GM23338 (cell line): ENCODE measurements around the gene FUT4. TPM values are rescaled to one million over a fixed set of nuclear protein-coding genes. Genes with fewer than 3 reads are reported as not detected.

Source experiments
- ATAC-seq: fragments of 200-7000 bp; cut with Tn5 transposase; 3 replicates; pipeline ENCODE4 v1.9.1; 2020
- DNase-seq: peaks from one replicate; pipeline ENCODE4 v3.0.0-alpha.2; 2015; ENCODE audit warnings: low spot score
- H2AFZ ChIP-seq: fragments of 200-600 bp; sonication (generic); 2 replicates; pipeline ENCODE4 v1.8.0; 2016; ENCODE audit warnings: antibody characterized with exemption, mild to moderate bottlenecking, moderate library complexity
- H3F3A ChIP-seq: fragments of 200-600 bp; sonication (generic); replicated peaks from 2 replicates; pipeline ENCODE4 v1.8.0; 2017; ENCODE audit warnings: antibody characterized with exemption, mixed run types, low read depth
- H3K27ac ChIP-seq: fragments of 200-600 bp; sonication (generic); 2 replicates; pipeline ENCODE4 v1.6.1; 2016; ENCODE audit warnings: low read depth
- H3K27me3 ChIP-seq: fragments of 200-600 bp; sonication (generic); 2 replicates; pipeline ENCODE4 v1.8.0; 2016; ENCODE audit warnings: mild to moderate bottlenecking, mixed run types, moderate library complexity; ENCODE audit not compliant: insufficient read depth
- H3K36me3 ChIP-seq: fragments of 200-600 bp; sonication (generic); 2 replicates; pipeline ENCODE4 v1.8.0; 2016; ENCODE audit warnings: mild to moderate bottlenecking; ENCODE audit not compliant: insufficient read depth
- H3K4me1 ChIP-seq: fragments of 200-600 bp; sonication (generic); 2 replicates; pipeline ENCODE4 v1.8.0; 2016; ENCODE audit warnings: mild to moderate bottlenecking, moderate library complexity; ENCODE audit not compliant: insufficient read depth
- H3K4me2 ChIP-seq: fragments of 200-600 bp; sonication (generic); 2 replicates; pipeline ENCODE4 v1.7.1; 2017; ENCODE audit warnings: mixed run types
- H3K4me3 ChIP-seq: fragments of 200-600 bp; sonication (generic); 2 replicates; pipeline ENCODE4 v1.6.1; 2016; ENCODE audit warnings: mixed run types
- H3K79me2 ChIP-seq: fragments of 200-600 bp; sonication (generic); replicated peaks from 2 replicates; pipeline ENCODE4 v1.8.0; 2017; ENCODE audit warnings: mild to moderate bottlenecking; ENCODE audit not compliant: insufficient read depth
- H3K9me2 ChIP-seq: fragments of 200-600 bp; sonication (generic); 2 replicates; pipeline ENCODE4 v1.8.0; 2017; ENCODE audit not compliant: insufficient read depth
- H4K20me1 ChIP-seq: fragments of 200-600 bp; sonication (generic); replicated peaks from 2 replicates; pipeline ENCODE4 v1.8.0; 2017; ENCODE audit warnings: mild to moderate bottlenecking; ENCODE audit not compliant: insufficient read depth
- H3K27ac Mint-ChIP-seq: 2 replicates; pipeline ENCODE4 v1.8.0; 2020; ENCODE audit warnings: inconsistent platforms, mild to moderate bottlenecking, moderate library complexity, mixed read lengths
- H3K27me3 Mint-ChIP-seq: 3 replicates; pipeline ENCODE4 v1.8.0; 2022; ENCODE audit warnings: low read depth, mild to moderate bottlenecking, moderate library complexity, mixed read lengths, inconsistent platforms; ENCODE audit not compliant: insufficient read depth, poor library complexity
- H3K36me3 Mint-ChIP-seq: 3 replicates; pipeline ENCODE4 v1.8.0; 2021; ENCODE audit warnings: low read depth, mild to moderate bottlenecking, inconsistent platforms, moderate library complexity, mixed read lengths
- H3K4me1 Mint-ChIP-seq: 3 replicates; pipeline ENCODE4 v1.8.0; 2020; ENCODE audit warnings: mild to moderate bottlenecking, inconsistent platforms, mixed read lengths
- H3K4me3 Mint-ChIP-seq: 3 replicates; pipeline ENCODE4 v1.8.0; 2021; ENCODE audit warnings: moderate library complexity, mild to moderate bottlenecking, inconsistent platforms, mixed read lengths
- H3K9me3 Mint-ChIP-seq: 3 replicates; pipeline ENCODE4 v1.8.0; 2020; ENCODE audit warnings: moderate library complexity, mild to moderate bottlenecking, inconsistent platforms, mixed read lengths
- CREB1 ChIP-seq: fragments of 250-450 bp; sonication (Bioruptor Pico); IDR thresholded peaks from 2 replicates; pipeline ENCODE4 v1.5.0; 2020; ENCODE audit warnings: low read depth, mild to moderate bottlenecking, moderate library complexity
- EZH2 ChIP-seq: fragments of 200-600 bp; sonication (generic); IDR thresholded peaks from one replicate; pipeline ENCODE4 v1.8.0; 2017; ENCODE audit warnings: antibody characterized with exemption, mild to moderate bottlenecking, low read depth; ENCODE audit not compliant: unreplicated experiment
- EZH2phosphoT487 ChIP-seq: fragments of 200-600 bp; sonication (generic); IDR thresholded peaks from one replicate; pipeline ENCODE4 v1.8.1; 2018; ENCODE audit warnings: antibody characterized with exemption; ENCODE audit not compliant: unreplicated experiment
- JUNB ChIP-seq: IDR thresholded peaks from one replicate; pipeline ENCODE4 v1.6.1; 2016; ENCODE audit warnings: antibody characterized with exemption; ENCODE audit not compliant: unreplicated experiment
- NANOG ChIP-seq: IDR thresholded peaks from 2 replicates; pipeline ENCODE4 v1.6.1; 2016; ENCODE audit warnings: antibody characterized with exemption, borderline replicate concordance
- POLR2AphosphoS5 ChIP-seq: IDR thresholded peaks from 2 replicates; pipeline ENCODE4 v1.6.1; 2016; ENCODE audit warnings: antibody characterized with exemption, low read depth
- REST ChIP-seq: IDR thresholded peaks from one replicate; pipeline ENCODE4 v1.6.1; 2018; ENCODE audit warnings: antibody characterized with exemption; ENCODE audit not compliant: unreplicated experiment
- STAT1 ChIP-seq: IDR thresholded peaks from one replicate; pipeline ENCODE4 v1.6.1; 2016; ENCODE audit warnings: antibody characterized with exemption; ENCODE audit not compliant: unreplicated experiment
- ZNF114 ChIP-seq: fragments of 250-450 bp; sonication (Bioruptor Pico); IDR thresholded peaks from 2 replicates; pipeline ENCODE4 v1.5.0; 2020; ENCODE audit warnings: mild to moderate bottlenecking, moderate library complexity
- ZNF331 ChIP-seq: fragments of 250-450 bp; sonication (Bioruptor Pico); IDR thresholded peaks from 2 replicates; pipeline ENCODE4 v1.5.0; 2020; ENCODE audit warnings: low read depth, mild to moderate bottlenecking, moderate library complexity
- ZNF462 ChIP-seq: fragments of 250-450 bp; sonication (Bioruptor Pico); IDR thresholded peaks from 2 replicates; pipeline ENCODE4 v1.5.0; 2020; ENCODE audit warnings: mild to moderate bottlenecking, moderate library complexity
- polyA plus RNA-seq: library from polyadenylated mRNA; unstranded; fragments of >200 nt; fragmentation: Nextera tagmentation; extraction: Ambion mirVana; gene quantifications from 2 replicates; pipeline ENCODE4 v1.2.1, GENCODE V29; 2016
- total RNA-seq: library from RNA; depleted of rRNA; stranded (reverse); fragments of >200 nt; shearing (Covaris generic); gene quantifications from 2 replicates; pipeline ENCODE4 v1.2.3, GENCODE V29; 2014
- TF ChIP-seq, protein P1 (sequence below), 2 experiments: fragments of 200-600 bp in 1 of 2; sonication (generic) in 1 of 2; conservative IDR thresholded peaks; 2 replicates each; pipeline versions ENCODE4 v1.5.1 to v1.6.1; 2016 to 2017; ENCODE audit warnings: antibody characterized with exemption in 2 of 2, low read depth in 2 of 2, mild to moderate bottlenecking in 2 of 2, moderate library complexity in 1 of 2
- TF ChIP-seq, protein P2 (sequence below): IDR thresholded peaks from 2 replicates; pipeline ENCODE4 v1.6.1; 2016; ENCODE audit warnings: antibody characterized with exemption

Gene FUT4
- total and polyA plus RNA-seq, 2 experiments from 2014 or later = 2.4 to 7.4 TPM

GRCh38 chr11:94574193-94574961, 30.7 kb downstream of the FUT4 start:
- Histone ChIP-seq H3K27ac (no peak overlapping the region), H3K9me2 (no peaks in the 10 kb centered on the region), H3K4me3 (no peak overlapping the region), H3K36me3 (no peaks in the 10 kb centered on the region), H3K4me2 (no peak overlapping the region), H3F3A (no peaks in the 10 kb centered on the region), H4K20me1 (no peaks in the 10 kb centered on the region; the same call in 1 of the 2 replicates), H3K27me3 (no peaks in the 10 kb centered on the region), H2AFZ (no peak overlapping the region), H3K79me2 (no peaks in the 10 kb centered on the region), H3K4me1 (no peaks in the 10 kb centered on the region)
- no peaks in the 10 kb centered on the region for H3K36me3 Mint-ChIP-seq
- H3K4me1 Mint-ChIP-seq = no peaks in the 10 kb centered on the region
- ATAC-seq (no peak), DNase-seq (no peak)
- no peaks in the 10 kb centered on the region for H3K9me3 Mint-ChIP-seq
- no peak overlapping the region for H3K4me3 Mint-ChIP-seq
- no peak for TF ChIP-seq REST
- TF ChIP-seq NANOG = no peak
- TF ChIP-seq CREB1 (CRISPR knock-in tag) = no peak
- no peak for TF ChIP-seq POLR2AphosphoS5
- no peak for TF ChIP-seq JUNB
- no peak for TF ChIP-seq EZH2
- no peak for TF ChIP-seq EZH2phosphoT487
- TF ChIP-seq, protein P1, sequence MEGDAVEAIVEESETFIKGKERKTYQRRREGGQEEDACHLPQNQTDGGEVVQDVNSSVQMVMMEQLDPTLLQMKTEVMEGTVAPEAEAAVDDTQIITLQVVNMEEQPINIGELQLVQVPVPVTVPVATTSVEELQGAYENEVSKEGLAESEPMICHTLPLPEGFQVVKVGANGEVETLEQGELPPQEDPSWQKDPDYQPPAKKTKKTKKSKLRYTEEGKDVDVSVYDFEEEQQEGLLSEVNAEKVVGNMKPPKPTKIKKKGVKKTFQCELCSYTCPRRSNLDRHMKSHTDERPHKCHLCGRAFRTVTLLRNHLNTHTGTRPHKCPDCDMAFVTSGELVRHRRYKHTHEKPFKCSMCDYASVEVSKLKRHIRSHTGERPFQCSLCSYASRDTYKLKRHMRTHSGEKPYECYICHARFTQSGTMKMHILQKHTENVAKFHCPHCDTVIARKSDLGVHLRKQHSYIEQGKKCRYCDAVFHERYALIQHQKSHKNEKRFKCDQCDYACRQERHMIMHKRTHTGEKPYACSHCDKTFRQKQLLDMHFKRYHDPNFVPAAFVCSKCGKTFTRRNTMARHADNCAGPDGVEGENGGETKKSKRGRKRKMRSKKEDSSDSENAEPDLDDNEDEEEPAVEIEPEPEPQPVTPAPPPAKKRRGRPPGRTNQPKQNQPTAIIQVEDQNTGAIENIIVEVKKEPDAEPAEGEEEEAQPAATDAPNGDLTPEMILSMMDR (conservative IDR thresholded peaks at IDR 0.05; ENCODE audit: low read depth in 2 of 2) = no peak
- no peak for TF ChIP-seq STAT1
- TF ChIP-seq ZNF331 (CRISPR knock-in tag) = no peak
- no peak for TF ChIP-seq ZNF462 (CRISPR knock-in tag)
- TF ChIP-seq, protein P2, sequence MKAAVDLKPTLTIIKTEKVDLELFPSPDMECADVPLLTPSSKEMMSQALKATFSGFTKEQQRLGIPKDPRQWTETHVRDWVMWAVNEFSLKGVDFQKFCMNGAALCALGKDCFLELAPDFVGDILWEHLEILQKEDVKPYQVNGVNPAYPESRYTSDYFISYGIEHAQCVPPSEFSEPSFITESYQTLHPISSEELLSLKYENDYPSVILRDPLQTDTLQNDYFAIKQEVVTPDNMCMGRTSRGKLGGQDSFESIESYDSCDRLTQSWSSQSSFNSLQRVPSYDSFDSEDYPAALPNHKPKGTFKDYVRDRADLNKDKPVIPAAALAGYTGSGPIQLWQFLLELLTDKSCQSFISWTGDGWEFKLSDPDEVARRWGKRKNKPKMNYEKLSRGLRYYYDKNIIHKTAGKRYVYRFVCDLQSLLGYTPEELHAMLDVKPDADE = no peak
- no peak for TF ChIP-seq ZNF114
- no peak overlapping the region for H3K27ac Mint-ChIP-seq
- no peaks in the 10 kb centered on the region for H3K27me3 Mint-ChIP-seq
